ENCODE measurements around the gene INHBB. TPM values are rescaled to one million over a fixed set of nuclear protein-coding genes. Genes with fewer than 3 reads are reported as not detected.

INHBB gene
- total RNA-seq, 1 donor from 2014 or later = not detected

DNA sequence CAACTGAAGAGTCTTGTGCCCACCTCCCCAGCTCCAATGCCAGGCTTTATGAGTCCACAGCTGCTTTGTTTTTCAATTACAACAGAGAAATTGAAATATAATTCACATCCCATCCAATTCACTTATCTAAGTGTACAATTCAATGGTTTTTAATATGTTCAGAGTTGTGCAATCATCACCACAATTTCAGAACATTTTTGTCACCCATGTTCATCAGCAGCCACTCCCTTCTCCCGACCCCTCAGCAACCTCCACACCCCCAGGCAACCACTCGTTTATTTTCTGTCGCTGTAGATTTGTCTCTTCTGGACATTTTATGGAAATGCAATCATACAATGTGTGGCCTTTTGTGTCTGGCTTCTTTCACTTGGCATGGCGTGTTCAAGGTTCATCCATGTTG lies 23.3 kb downstream of the INHBB start:
- Mint-ChIP-seq H3K9me3 (peaks cover 4% of the 10 kb centered on the region), H3K4me3 (no peak overlapping the region), H3K4me1 (peaks cover 2% of the 10 kb centered on the region), H3K27me3 (ENCODE audit: low read depth) (peaks cover 28% of the 10 kb centered on the region), H3K36me3 (no peaks in the 10 kb centered on the region), H3K27ac (no peak overlapping the region)
- TF ChIP-seq, protein P1, sequence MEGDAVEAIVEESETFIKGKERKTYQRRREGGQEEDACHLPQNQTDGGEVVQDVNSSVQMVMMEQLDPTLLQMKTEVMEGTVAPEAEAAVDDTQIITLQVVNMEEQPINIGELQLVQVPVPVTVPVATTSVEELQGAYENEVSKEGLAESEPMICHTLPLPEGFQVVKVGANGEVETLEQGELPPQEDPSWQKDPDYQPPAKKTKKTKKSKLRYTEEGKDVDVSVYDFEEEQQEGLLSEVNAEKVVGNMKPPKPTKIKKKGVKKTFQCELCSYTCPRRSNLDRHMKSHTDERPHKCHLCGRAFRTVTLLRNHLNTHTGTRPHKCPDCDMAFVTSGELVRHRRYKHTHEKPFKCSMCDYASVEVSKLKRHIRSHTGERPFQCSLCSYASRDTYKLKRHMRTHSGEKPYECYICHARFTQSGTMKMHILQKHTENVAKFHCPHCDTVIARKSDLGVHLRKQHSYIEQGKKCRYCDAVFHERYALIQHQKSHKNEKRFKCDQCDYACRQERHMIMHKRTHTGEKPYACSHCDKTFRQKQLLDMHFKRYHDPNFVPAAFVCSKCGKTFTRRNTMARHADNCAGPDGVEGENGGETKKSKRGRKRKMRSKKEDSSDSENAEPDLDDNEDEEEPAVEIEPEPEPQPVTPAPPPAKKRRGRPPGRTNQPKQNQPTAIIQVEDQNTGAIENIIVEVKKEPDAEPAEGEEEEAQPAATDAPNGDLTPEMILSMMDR (IDR thresholded peaks at IDR 0.05; ENCODE audit: unreplicated experiment) = no peak
- no peak for DNase-seq (ENCODE audit: low spot score in 2 of 2, unreplicated experiment in 2 of 2)

DNA sequence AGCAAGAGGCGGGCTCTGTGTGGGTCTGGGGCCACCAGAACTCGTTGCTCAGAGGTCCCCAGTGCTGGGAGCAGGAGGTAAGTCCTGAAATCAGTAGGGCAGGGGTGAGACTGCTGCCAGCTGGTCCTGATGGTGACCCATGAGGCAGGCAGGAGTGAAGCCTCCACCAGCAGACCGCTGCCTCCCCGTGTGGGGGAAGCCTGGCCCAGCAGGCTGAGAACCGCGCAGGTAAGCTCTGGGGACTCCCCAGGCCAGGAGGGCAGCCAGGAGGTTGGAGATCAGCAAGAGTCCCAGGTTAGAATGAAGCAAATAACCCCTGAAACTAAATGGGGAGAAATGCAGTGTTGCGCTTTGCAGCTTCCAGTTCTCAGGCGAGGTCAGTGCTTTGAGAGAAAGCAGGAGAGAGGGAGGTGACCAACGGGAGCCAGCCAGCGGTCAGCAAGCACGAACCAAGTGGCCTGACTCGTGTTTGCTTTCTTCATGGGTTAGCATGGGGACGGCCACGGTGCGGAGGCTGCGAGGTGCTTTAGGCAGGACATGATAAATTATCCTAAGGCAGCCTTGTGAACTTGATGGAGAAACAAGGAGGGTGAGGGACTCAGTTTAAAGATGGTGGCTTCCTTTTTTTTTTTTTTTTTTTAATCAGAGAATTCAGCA lies 26.2 kb downstream of the INHBB start:
- TF ChIP-seq, protein P1 (IDR thresholded peaks at IDR 0.05; ENCODE audit: unreplicated experiment) = no peak
- H3K9me3 Mint-ChIP-seq = peaks cover 4% of the 10 kb centered on the region
- no peak overlapping the region for H3K4me3 Mint-ChIP-seq
- H3K27me3 Mint-ChIP-seq (ENCODE audit: low read depth) = peaks cover 22% of the 10 kb centered on the region
- no peak for DNase-seq (ENCODE audit: low spot score in 2 of 2, unreplicated experiment in 2 of 2)
- no peaks in the 10 kb centered on the region for H3K36me3 Mint-ChIP-seq
- peaks cover 4% of the 10 kb centered on the region for H3K4me1 Mint-ChIP-seq
- H3K27ac Mint-ChIP-seq = no peak overlapping the region

DNA sequence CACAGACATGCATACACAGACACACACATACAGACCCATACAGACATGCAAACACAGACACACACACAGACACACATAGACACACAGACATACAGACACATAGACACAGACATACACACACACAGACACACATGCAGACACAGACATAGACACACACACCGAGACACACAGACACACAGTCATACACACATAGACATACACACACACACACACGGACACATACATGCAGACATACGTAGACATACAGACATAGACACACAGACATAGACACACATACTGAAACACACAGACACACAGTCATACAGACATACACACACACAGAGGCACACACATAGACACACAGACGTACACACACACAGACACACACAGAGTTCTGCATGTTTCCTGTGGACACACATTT lies 26.9 kb downstream of the INHBB start:
- H3K4me1 Mint-ChIP-seq = peaks cover 2% of the 10 kb centered on the region
- peaks cover 4% of the 10 kb centered on the region for H3K9me3 Mint-ChIP-seq
- TF ChIP-seq, protein P1 (IDR thresholded peaks at IDR 0.05; ENCODE audit: unreplicated experiment) = no peak
- H3K4me3 Mint-ChIP-seq = no peak overlapping the region
- H3K27ac Mint-ChIP-seq = no peak overlapping the region
- peaks cover 24% of the 10 kb centered on the region for H3K27me3 Mint-ChIP-seq (ENCODE audit: low read depth)
- no peak for DNase-seq (ENCODE audit: low spot score in 2 of 2, unreplicated experiment in 2 of 2)
- no peaks in the 10 kb centered on the region for H3K36me3 Mint-ChIP-seq

DNA sequence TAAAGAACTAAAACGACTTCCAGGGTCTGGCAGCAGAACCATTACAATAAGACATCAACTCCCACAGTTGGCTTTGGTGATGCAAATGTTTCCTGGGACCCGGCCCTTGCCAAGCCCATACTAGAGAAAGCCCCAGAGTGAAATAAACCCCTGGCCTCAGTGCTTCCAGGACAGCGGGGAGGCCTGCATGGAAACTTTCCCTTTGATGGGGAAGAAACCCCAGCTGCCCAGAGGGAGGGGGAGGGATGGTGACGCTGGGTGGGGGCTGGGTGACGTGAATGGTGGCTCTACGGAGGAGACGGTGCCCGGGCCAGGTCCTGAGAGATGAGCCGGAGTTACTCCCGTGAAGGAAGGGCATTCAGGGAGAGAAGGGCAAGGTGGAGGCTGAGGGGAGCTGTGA lies 27.5 kb downstream of the INHBB start:
- H3K36me3 Mint-ChIP-seq = no peaks in the 10 kb centered on the region
- no peak overlapping the region for H3K4me3 Mint-ChIP-seq
- no peak for DNase-seq (ENCODE audit: low spot score in 2 of 2, unreplicated experiment in 2 of 2)
- TF ChIP-seq, protein P1 (IDR thresholded peaks at IDR 0.05; ENCODE audit: unreplicated experiment) = no peak
- no peak overlapping the region for H3K27ac Mint-ChIP-seq
- peaks cover 2% of the 10 kb centered on the region for H3K4me1 Mint-ChIP-seq
- peaks cover 4% of the 10 kb centered on the region for H3K9me3 Mint-ChIP-seq
- peaks cover 30% of the 10 kb centered on the region for H3K27me3 Mint-ChIP-seq (ENCODE audit: low read depth)

DNA sequence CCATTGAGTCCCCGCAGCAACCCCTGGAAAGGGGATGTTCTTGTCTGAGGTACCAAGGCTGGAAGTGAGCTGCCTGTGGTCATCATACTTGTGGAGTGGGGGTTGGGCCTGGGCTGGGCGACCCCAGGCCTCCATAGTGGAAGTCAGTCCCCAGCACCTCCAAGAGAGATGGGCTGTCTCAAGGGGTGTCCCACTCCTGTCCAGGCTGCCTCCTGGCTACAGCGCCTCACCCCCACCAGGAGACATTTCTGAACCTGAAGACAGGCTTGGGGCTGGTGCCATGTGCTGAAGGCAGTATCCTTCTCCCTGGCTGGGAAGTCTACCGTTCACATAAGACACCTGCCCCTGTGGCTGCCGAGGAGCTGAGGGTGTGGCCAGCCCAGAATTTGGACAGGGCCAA lies 28.9 kb downstream of the INHBB start:
- TF ChIP-seq, protein P1 (IDR thresholded peaks at IDR 0.05; ENCODE audit: unreplicated experiment) = no peak
- H3K9me3 Mint-ChIP-seq = peaks cover 4% of the 10 kb centered on the region
- DNase-seq (ENCODE audit: low spot score in 2 of 2, unreplicated experiment in 2 of 2) = no peak
- peaks cover 2% of the 10 kb centered on the region for H3K4me1 Mint-ChIP-seq
- H3K27ac Mint-ChIP-seq = no peak overlapping the region
- H3K4me3 Mint-ChIP-seq = no peak overlapping the region
- no peaks in the 10 kb centered on the region for H3K36me3 Mint-ChIP-seq
- H3K27me3 Mint-ChIP-seq (ENCODE audit: low read depth) = peaks cover 38% of the 10 kb centered on the region
